Germinal center (tissue), 1 donor: ENCODE measurements around the gene CLDN15.

ENCODE experiments used
- DNase-seq: peaks from one replicate; pipeline ENCODE4 v3.0.0; 2012; ENCODE audit warnings: mixed read lengths, low spot score

Gene CLDN15

GRCh38 chr7:101244375-101245146 is 7.0 kb upstream of the CLDN15 start, which contains the start of gene FIS1:
TSS of gene FIS1 (minus strand) at chr7:101245081. CDS start at chr7:101245004, 77 bp downstream.
- peak; percentile 92 for DNase-seq

DNA sequence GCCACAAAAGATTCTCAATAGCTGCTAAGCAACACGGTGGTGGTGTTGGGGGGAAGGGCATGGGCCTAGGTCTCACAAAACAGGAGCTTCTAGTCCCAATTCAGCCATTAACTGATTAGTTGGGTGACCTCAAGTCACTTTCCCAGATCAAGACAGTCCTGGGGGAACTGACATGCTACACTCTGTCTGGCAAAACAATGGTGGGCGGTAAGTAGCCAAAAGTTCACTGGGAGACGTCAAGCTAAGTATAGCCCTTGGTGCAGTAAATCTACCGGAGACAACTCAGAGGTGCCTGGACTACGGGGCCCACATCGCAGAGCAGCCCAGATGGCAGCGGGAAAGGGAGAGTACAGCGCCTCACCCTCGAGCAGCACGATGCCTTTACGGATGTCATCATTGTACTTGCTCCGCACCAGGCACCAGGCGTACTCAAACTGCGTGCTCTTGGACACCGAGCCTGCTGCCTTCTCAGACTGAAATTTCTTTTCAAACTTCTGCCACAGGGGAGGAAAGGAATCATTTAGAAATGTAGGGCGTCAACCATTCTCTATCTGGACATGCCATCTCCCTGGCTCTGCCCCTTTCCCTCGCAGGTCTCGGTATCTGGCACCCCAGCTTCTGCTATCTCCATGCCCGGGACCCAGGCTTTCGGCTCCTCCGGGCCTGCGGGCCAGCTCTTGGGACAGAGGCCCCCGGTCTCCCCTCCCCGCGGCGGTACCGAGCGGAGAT is 6.2 kb upstream of the CLDN15 start:
- DNase-seq, result no peak

- DNase-seq, result no peak
Measured at GRCh38 chr7:101241443-101242349, 4.1 kb upstream of the CLDN15 start.

GRCh38 chr7:101241015-101241363 is 3.4 kb upstream of the CLDN15 start:
- no peak for DNase-seq

DNA sequence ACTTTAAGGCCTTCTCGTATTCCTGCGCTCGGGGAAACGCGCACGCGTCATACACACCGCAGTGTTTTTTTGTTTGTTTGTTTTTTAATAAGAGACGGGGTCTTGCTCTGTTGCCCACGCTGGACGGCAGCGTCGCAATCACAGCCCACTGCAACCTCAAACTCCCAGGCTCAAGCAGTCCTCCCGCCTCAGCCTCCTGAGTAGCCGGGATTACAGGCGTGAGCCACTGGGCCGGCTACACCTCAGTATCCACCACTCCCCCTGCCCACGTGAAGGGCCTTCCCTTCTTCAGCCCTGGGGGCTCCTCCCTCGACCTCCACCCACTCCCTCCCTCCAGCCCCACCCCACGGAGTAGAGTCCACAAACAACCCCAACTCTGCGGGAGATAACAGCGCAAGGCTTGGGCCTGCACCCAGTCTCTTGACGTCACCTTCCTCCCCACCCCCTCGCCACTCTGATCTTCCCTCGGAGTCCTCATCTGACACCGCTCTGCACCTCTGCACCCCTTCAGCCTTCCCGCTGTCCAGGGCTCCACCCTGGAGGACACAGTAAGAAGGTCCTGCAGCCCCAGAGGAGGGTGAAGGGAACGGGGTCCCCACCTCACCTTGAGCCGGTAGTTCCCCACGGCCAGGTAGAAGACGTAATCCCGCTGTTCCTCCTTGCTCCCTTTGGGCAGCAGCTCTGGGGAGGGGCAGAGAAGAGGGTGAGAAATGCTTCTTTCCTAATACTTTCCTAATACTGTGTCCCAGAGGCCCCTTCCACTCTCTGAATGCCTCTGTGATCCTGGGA is 2.8 kb upstream of the CLDN15 start:
- no peak for DNase-seq

GRCh38 chr7:101239951-101240220 is 2.3 kb upstream of the CLDN15 start:
- no peak for DNase-seq

DNA sequence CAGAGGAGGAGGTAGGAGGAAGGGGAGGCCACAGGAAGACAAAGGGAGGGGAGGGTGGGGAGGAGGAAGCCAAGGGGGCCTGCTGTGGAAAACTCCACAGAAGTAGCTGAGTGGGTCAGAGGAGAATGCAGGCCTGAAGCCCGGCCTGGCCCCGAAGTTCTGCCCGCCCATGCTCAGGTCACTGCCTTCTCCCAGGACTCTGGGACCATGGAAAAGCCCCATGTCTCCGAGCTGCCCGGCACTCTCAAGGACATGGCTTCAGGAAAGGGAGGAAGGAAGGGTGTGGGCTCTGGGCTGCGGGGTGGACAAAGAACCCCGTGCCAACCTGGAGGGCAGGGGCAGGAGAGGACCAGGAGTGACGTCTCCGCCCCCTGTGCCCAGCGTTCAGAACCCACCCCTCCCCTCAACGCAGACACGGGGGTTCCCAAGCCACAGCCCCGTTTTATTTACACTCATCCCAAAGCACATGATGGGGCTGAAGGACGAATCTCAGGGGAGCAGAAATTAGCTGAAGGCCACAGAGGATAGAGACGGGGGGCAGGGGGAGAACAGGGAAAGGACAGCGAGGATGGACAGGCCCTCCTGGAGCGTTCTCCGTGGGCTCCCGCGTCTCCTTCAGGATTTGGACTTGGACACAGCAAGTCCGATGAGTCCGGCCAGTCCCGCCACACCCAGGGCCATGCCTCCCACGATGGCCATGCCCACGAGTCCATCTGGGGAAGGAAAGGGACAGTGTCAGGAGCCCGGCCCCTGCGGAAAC is 1.8 kb upstream of the CLDN15 start:
- DNase-seq, result no peak

DNA sequence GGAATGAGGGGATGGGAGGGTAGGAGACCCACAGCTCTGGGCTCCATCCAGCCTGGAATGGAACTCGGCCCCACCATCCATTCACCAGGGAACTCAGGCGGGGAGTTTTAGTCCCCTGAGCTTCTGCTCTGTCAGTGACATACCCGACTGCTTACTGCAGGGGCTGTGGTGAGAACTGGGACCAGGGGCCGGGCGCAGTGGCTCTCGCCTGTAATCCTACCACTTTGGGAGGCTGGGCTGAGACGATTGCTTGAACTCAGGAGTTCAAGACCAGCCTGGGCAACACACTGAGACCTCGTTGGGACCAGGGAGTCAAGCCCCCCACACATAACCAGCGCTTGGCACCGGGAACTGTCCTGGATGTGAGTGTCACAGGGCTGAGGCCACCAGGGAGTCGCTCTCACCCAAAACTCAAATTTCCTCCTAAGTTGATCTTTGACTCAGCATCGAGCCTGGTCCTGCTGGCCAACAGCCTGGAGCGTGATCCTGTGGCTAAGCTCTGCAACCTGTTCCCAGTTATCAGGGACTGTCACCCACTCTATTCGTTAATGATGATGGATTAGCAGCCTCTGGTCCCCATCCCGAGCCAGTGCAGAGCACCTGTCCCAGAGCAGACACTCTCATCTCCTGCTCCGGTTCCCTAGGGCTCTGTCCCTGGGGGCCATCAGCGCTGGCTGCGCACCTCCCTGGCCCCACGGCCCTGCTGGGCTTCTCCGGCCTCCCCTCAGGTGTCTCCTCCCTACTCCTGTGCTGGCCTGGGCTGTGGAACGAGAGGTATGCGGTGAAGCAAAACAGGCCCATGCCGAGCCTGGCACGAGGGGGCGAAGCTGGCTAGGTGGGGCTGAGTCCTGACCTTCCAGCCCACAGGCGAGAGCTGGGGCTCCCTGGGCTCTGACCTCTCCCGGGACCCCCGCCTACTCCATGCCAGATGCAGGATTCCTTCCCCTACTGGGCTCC is 902 bp upstream of the CLDN15 start:
- DNase-seq, result no peak

- DNase-seq, result no peak
Measured at GRCh38 chr7:101236292-101236835, 1.2 kb downstream of the CLDN15 start.

DNA sequence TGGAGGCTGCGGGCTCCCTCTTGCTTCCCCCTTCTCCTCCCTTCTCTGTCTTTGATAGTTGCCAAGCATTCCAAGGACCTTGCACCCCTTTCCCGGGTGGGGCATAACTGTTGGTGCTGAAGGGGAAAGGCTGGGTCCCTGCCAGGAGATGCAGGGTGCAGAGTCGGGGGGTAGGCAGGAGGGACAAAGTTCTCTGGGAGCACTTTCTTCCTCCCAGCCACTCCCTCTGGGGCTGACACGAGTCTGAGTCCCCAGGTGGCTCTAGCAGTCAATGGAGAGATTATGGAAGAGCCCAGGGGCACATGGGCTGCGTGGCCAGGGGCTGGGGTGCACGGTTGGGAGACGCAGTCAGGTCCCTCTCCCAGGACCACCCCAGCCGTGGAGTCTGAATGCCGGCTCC is 2.1 kb downstream of the CLDN15 start:
- no peak for DNase-seq

- DNase-seq, result no peak
Measured at GRCh38 chr7:101235050-101235449, 2.6 kb downstream of the CLDN15 start.

GRCh38 chr7:101234636-101235035 is 3.0 kb downstream of the CLDN15 start:
- no peak for DNase-seq

DNA sequence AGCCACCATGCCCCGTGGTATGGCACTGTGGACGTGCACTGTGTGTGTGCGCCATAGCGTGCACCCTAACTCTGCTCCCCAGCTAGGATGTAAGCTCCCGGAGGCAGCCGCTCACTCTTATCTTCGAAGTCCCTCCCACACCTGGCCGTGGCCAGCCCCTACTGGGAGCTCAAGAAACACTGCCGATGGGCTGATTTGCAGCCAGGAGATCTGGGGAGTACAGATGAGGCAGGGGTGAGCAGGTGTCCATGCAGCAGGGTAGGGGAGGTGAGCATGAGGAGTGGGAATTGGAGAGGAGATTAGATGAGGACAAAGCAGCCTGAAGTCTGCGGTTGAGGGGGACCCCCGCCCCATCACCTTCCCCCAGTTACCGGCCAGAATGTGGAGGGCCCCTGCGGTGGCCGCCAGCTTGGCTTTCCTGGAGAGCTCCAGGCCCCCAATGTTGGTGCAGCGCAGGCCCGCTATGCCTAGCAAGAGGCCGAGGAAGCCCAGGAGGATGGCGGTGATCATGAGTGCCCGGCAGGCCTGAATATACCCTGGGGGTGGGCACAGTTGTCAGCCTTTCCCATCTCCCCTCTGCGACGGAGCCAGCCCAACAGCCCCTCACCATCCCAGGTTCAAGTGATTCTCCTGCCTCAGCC is 3.6 kb downstream of the CLDN15 start:
- DNase-seq, result no peak

- no peak for DNase-seq
Measured at GRCh38 chr7:101232141-101232850, 5.3 kb downstream of the CLDN15 start.

DNA sequence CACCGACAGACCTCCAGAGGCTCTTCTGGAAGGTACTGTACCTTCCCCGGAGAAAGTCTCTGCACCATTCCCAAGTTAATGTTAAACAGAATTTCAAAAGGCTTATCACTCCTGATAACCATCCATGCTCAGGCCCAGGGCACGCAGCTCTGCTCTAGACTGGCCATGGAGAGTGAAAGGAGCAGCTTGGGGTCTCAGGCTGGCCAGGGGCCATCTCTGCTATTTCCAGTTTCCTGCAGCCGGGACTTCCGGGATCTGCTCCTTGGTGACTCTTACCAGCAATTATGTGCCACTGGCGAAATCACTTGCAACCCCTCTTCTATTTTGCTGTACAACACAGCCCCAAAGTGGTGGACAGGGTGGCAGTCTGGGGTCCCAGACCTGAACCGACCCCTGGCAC is 6.0 kb downstream of the CLDN15 start:
- DNase-seq, result no peak

- no peak for DNase-seq
Measured at GRCh38 chr7:101226721-101227120, 10.9 kb downstream of the CLDN15 start.

- no peak for DNase-seq
Measured at GRCh38 chr7:101225650-101226049, 12.0 kb downstream of the CLDN15 start.

GRCh38 chr7:101223528-101223927 is 14.1 kb downstream of the CLDN15 start:
- no peak for DNase-seq
